HG02759 (cell line): Measurements from ENCODE around the gene PRKCE.

Experiments used
- ATAC-seq: cut with Tn5 transposase; IDR thresholded peaks from one replicate; pipeline ENCODE4 v1.9.1; 2021; ENCODE audit warnings: mild to moderate bottlenecking, moderate library complexity; ENCODE audit not compliant: unreplicated experiment

Gene PRKCE

GRCh38 chr2:46062637-46063412 lies 411.4 kb downstream of the PRKCE start:
- ATAC-seq = no peak

DNA sequence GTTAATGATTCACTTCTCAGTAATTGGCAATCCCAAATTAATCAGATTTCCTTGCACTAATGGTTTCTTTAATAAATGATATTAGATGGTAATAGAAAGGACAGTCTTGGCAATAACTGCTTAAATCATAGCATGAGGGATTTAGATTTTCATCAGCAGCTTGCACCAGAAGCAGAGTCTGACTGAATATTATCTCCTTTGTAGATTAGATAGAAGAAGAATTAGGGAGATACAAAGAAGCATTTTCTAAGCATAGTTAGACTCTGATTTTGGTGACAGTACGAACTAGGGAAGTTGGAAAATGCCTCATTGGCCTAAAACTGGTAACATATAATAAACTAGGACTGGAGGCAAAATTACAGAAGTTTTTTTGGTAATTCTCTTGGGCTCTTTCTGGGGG lies 412.9 kb downstream of the PRKCE start:
- no peak for ATAC-seq

DNA sequence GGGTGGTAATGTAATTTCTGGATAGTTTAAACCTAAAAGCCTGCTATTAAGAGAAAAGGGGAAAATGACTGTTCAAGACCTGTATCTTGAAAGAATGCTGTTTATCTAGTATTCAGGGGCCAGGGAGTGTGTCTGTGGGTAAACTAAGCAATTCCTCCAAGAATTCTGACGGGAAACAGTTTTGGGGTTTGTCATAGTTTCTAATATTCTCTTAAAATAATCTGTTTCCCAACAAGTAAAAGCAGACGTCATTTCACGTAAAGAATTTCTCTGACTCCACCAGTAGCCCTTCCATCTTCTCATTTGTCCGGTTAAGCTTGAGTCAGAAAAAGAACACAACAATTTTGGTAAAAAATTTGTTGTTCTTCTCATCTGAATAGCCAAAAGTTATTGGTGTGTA lies 413.7 kb downstream of the PRKCE start:
- no peak for ATAC-seq

GRCh38 chr2:46066116-46066515 lies 414.6 kb downstream of the PRKCE start:
- no peak for ATAC-seq

- no peak for ATAC-seq
Measured at GRCh38 chr2:46066601-46067000, 415.1 kb downstream of the PRKCE start.

DNA sequence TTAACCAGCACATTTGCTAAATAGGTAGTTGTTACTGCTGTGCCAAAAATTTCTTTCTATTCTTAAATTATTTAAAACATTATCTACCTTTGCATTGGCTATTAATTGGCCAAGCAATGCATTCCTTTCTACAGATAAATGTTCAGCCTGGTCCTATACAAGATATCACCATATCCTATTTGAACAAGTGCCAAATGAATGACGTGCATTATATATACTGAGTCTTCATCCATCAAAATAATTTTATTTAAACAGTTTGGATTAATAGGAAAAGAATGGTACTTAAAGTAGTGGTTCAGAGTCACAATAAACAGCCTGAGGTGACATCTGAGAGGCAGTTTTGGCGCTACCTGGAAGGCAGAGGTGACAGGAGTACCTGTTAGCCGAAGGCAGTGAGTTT lies 415.6 kb downstream of the PRKCE start:
- ATAC-seq = no peak

DNA sequence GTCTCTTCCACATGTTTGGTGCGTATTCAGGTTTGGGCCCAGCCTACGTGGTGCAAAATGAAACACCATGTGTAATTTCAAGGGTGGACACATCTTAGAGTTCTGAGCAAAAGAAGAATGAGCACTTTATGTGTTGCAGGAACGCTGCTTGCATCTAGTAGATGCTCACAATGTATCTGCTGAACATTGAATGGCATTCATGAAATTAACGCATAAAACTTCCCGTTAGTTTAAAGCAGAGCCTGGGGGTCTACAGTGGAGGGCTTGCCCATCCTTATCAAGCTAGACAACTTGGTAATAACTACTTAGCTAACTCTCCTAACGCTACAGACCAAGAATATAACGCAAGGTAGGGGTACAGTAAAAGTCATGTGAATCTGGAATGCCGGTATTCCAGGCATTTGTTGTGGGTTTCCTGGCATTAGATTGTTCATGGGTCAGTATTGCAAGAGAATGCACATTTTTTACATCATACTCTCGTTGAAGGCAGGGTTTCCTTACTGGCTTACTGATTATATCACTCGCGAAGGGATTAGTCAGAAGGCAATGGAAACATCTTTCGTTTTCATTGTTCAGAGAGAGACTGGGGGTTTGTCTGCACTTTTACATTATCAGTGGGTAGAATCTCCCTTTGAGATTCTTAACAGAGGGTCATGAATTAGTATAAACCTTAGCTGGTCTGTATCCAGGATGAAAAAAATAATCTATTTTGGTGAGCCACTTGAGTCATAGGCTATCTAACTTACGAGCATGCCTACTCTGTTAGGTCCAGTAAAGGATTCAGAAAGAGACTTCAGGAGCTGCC lies 416.2 kb downstream of the PRKCE start:
- no peak for ATAC-seq

GRCh38 chr2:46068636-46069035 lies 417.2 kb downstream of the PRKCE start:
- no peak for ATAC-seq

GRCh38 chr2:46071074-46071473 lies 419.6 kb downstream of the PRKCE start:
- ATAC-seq = no peak

DNA sequence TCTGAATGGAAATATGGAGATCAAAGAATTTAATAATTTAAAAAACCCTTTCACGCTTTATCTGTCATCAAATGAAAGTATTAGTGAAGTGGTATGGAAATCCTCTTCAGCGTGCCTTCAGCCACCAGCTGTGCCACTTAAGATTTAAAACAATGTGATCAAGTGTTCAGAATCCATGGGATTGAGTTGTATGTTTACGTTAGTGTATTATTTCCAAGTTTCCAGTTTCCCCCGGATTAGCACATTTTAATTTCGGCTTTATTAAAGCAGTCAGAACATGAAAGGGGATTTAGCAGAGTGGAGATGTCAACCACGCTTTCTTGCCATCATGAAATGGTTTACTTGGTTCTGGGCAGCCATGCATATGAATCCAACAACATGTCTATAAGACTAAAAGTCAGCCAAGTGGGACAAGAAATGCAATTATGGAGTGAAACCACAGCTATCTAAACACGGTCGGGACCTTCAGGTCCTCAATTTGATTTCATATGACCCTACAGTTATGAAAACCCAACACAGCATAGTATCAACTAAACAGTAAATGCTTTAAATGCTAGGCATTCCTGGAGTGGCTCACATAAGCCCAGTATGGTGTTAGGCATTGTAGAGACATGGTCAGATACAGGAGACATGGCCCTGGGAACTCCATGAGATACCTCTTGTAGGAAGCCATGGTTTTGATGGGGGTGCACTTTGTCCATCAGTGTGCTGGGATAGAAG lies 420.8 kb downstream of the PRKCE start:
- no peak for ATAC-seq

- no peak for ATAC-seq
Measured at GRCh38 chr2:46073540-46074046, 422.1 kb downstream of the PRKCE start.

- ATAC-seq = no peak
Measured at GRCh38 chr2:46074501-46074900, 423.0 kb downstream of the PRKCE start.

DNA sequence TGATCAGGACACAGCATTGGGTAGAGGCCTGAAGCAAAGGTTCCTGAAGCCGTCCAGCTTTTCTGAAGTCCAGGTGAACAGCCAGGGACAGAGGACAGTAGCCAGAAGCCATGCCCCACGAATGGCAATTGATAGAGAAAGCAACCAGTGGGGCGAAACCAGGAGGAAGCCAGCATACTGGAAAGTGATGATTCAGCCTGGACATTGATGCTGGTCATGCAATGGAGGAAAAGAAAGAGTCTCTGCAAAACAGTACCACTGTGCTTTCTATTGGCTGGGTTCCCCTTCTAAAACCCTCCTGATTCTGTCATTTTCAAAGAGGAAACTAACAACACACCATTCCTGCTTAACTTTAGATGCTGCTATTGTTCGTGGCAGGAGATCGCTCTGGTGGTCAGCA lies 424.4 kb downstream of the PRKCE start:
- ATAC-seq = no peak

- ATAC-seq = no peak
Measured at GRCh38 chr2:46076251-46076650, 424.8 kb downstream of the PRKCE start.

- no peak for ATAC-seq
Measured at GRCh38 chr2:46076875-46077274, 425.4 kb downstream of the PRKCE start.

DNA sequence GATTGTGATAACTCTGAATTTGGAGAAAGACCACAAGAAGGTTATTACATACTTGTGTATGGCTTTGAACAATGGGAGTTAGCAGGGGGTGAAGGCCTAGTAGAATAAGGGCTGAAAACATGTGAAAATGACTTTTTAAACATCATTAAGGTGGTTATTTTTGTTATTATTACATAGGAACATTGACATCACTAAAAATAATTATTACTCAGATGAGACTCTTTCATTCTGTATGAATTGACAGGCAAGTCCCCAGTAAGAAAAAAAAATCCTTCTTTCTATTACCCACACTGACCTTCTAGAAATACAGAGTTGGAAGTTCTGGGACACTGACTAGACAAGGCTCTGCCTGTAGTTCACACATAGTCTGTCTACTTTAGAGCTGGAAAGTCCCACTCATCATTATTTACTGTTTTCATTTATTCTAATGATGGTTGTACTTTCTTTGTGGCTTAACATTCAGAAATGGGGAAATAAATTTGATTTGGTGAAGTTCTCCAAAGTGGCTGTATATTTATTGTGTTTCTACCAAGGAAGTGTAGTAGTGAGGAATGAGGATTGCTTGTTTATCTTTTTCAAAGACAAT lies 426.1 kb downstream of the PRKCE start:
- no peak for ATAC-seq

DNA sequence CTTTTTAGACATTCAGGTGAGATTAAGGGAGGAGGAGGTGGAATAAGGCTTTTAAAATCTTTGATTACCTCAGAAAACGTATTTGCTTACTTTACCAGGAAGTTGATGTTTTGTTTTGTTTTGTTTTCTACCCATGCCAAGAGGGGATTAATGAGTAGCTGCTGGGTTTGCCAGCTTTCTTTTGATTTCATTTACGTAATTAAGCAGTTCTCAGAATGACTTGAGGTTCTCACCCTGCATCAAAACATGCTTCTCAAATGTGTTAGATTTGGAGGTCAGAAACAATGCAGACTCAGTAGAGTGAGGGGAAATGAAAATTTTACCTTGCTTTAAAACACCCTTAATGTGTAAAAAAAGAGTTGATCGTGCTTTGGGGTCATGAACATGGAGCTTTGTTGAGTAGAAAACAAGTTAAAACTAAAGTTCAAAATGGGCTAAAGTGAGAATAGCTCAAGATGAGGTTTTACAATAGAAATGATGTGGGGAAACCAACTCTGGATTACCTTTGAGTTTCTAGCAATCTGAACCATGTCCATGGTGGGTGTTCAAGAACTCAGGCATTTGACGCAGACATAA lies 428.6 kb downstream of the PRKCE start:
- ATAC-seq = no peak

GRCh38 chr2:46082531-46083485 lies 431.3 kb downstream of the PRKCE start:
- no peak for ATAC-seq

GRCh38 chr2:46086578-46087070 lies 435.1 kb downstream of the PRKCE start:
- no peak for ATAC-seq
